Natural killer cell (primary cell): ENCODE results near the gene AGPAT2. TPM values are rescaled to one million over a fixed set of nuclear protein-coding genes. Genes with fewer than 3 reads are reported as not detected.

Experiments used
- ATAC-seq, 3 donors: fragments of 150-1000 bp in 2 of 3; fragments of 200-7000 bp in 1 of 3; cut with Tn5 transposase; 1 replicate in 1 of 3; 2 replicates in 2 of 3; pipeline ENCODE4 v1.10.0; 2021; ENCODE audit warnings: mild to moderate bottlenecking in 2 of 3, moderate library complexity in 2 of 3
- DNase-seq, 2 donors: peaks; one replicate each; pipeline versions ENCODE4 v3.0.0 to v3.0.0-alpha.2; 2013 to 2021; ENCODE audit warnings: mixed read lengths in 1 of 2
- H3K27ac ChIP-seq: one replicate; pipeline ENCODE4 v1.5.1; 2013; ENCODE audit warnings: mild to moderate bottlenecking, low read length
- H3K27me3 ChIP-seq: one replicate; pipeline ENCODE4 v1.6.1; 2013; ENCODE audit warnings: low read length; ENCODE audit not compliant: control insufficient read depth, insufficient read depth
- H3K36me3 ChIP-seq: one replicate; pipeline ENCODE4 v1.6.1; 2013; ENCODE audit warnings: low read length; ENCODE audit not compliant: control insufficient read depth, insufficient read depth
- H3K4me1 ChIP-seq: one replicate; pipeline ENCODE4 v1.6.1; 2013; ENCODE audit warnings: low read length; ENCODE audit not compliant: control insufficient read depth, insufficient read depth
- H3K4me3 ChIP-seq: one replicate; pipeline ENCODE4 v1.5.1; 2013; ENCODE audit warnings: low read length
- H3K9me3 ChIP-seq: one replicate; pipeline ENCODE4 v1.6.1; 2013; ENCODE audit warnings: low read length; ENCODE audit not compliant: control insufficient read depth, insufficient read depth
- H3K27ac Mint-ChIP-seq, 2 donors: one replicate each; pipeline ENCODE4 v1.8.0; 2022; ENCODE audit warnings: mild to moderate bottlenecking in 2 of 2, mixed read lengths in 2 of 2, moderate library complexity in 1 of 2
- H3K27me3 Mint-ChIP-seq, 2 donors: one replicate each; pipeline ENCODE4 v1.8.0; 2022; ENCODE audit warnings: low read depth in 2 of 2, mixed read lengths in 2 of 2
- H3K36me3 Mint-ChIP-seq: one replicate; pipeline ENCODE4 v1.8.0; 2022; ENCODE audit warnings: mixed read lengths
- H3K4me1 Mint-ChIP-seq, 2 donors: one replicate each; pipeline ENCODE4 v1.8.0; 2022; ENCODE audit warnings: mixed read lengths in 2 of 2
- H3K4me3 Mint-ChIP-seq: one replicate; pipeline ENCODE4 v1.8.0; 2022; ENCODE audit warnings: mild to moderate bottlenecking, moderate library complexity, mixed read lengths
- H3K9me3 Mint-ChIP-seq, 2 donors: one replicate each; pipeline ENCODE4 v1.8.0; 2022; ENCODE audit warnings: mixed read lengths in 2 of 2
- WGBS: methylation state at CpG from one replicate; pipeline ENCODE4 v1.1.7; 2013; ENCODE audit warnings: missing lambda C conversion rate; ENCODE audit not compliant: insufficient coverage; 5-methylcytosine and 5-hydroxymethylcytosine counted together
- intact Hi-C: fragments of 100-400 bp; cut with micrococcal nuclease; formaldehyde crosslinking; loops from one replicate; pipeline ENCODE4 v1.14.2; 2022
- total RNA-seq, 4 donors: library from RNA; stranded (reverse); fragments of 120-200 nt in 1 of 4; gene quantifications; one replicate each; pipeline versions ENCODE4 v1.2.3 to v1.2.4, GENCODE V29; 2013 to 2022
- TF ChIP-seq, protein P1 (sequence below): fragments of 200-600 bp; IDR thresholded peaks from one replicate; pipeline ENCODE4 v1.8.0; 2022; ENCODE audit warnings: antibody characterized with exemption

AGPAT2 gene
- total RNA-seq, 3 donors from 2014 or later (not counting 1 experiment from before 2014, with no cell fraction given): 10.3 to 19.4 (median 12.0) TPM

GRCh38 chr9:136728548-136729123 lies 41.4 kb upstream of the AGPAT2 start:
- Histone ChIP-seq H3K36me3 (peaks cover 21% of the 10 kb centered on the region), H3K4me1 (peaks cover 34% of the 10 kb centered on the region), H3K27me3 (no peaks in the 10 kb centered on the region), H3K27ac (no peak overlapping the region), H3K9me3 (no peaks in the 10 kb centered on the region), H3K4me3 (peak overlapping the region; percentile 38)
- intact Hi-C loops: no loop called here
- peak overlapping the region; percentile 68 for H3K4me3 Mint-ChIP-seq
- TF ChIP-seq, protein P1, sequence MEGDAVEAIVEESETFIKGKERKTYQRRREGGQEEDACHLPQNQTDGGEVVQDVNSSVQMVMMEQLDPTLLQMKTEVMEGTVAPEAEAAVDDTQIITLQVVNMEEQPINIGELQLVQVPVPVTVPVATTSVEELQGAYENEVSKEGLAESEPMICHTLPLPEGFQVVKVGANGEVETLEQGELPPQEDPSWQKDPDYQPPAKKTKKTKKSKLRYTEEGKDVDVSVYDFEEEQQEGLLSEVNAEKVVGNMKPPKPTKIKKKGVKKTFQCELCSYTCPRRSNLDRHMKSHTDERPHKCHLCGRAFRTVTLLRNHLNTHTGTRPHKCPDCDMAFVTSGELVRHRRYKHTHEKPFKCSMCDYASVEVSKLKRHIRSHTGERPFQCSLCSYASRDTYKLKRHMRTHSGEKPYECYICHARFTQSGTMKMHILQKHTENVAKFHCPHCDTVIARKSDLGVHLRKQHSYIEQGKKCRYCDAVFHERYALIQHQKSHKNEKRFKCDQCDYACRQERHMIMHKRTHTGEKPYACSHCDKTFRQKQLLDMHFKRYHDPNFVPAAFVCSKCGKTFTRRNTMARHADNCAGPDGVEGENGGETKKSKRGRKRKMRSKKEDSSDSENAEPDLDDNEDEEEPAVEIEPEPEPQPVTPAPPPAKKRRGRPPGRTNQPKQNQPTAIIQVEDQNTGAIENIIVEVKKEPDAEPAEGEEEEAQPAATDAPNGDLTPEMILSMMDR: no peak
- peak overlapping the region in 1 of 2 donors; percentile 89 for H3K27ac Mint-ChIP-seq
- DNase-seq (no peak), ATAC-seq (peak in 1 of 3 donors; percentile 3)
- H3K27me3 Mint-ChIP-seq: no peaks in the 10 kb centered on the region
- H3K9me3 Mint-ChIP-seq: no peaks in the 10 kb centered on the region
- H3K4me1 Mint-ChIP-seq: peaks cover 21 to 28% of the 10 kb centered on the region in 2 donors
- WGBS: 4% methylated on average over 53 of the region's 53 CpGs
- no peaks in the 10 kb centered on the region for H3K36me3 Mint-ChIP-seq

GRCh38 chr9:136728080-136728547 lies 40.9 kb upstream of the AGPAT2 start:
- DNase-seq (peak; percentile 93 to 95), ATAC-seq (peak; percentile 85 to 93 (median 88))
- Mint-ChIP-seq H3K4me3 (peak overlapping the region; percentile 76), H3K4me1 (peaks cover 21 to 29% of the 10 kb centered on the region in 2 donors), H3K9me3 (no peaks in the 10 kb centered on the region), H3K27me3 (no peaks in the 10 kb centered on the region), H3K36me3 (no peaks in the 10 kb centered on the region), H3K27ac (peak overlapping the region; percentile 81 to 89)
- Histone ChIP-seq H3K27me3 (no peaks in the 10 kb centered on the region), H3K27ac (no peak overlapping the region), H3K36me3 (peaks cover 26% of the 10 kb centered on the region), H3K4me3 (peak overlapping the region; percentile 67), H3K9me3 (no peaks in the 10 kb centered on the region), H3K4me1 (peaks cover 34% of the 10 kb centered on the region)
- intact Hi-C loops: no loop called here
- TF ChIP-seq, protein P1: peak; percentile 88
- under 1% methylated on average over 66 of the region's 66 CpGs for WGBS

GRCh38 chr9:136726631-136727191 lies 39.5 kb upstream of the AGPAT2 start:
- peak in 1 of 2 donors; percentile 74 for DNase-seq
- peak overlapping the region; percentile 81 to 89 for H3K27ac Mint-ChIP-seq
- intact Hi-C loops: loop anchor here (2.0 kb wide), 1 partner anchor 26 kb away; no protein-coding TSS in a partner anchor
- Histone ChIP-seq H3K27ac (no peak overlapping the region), H3K4me3 (peak overlapping the region; percentile 67), H3K4me1 (peaks cover 34% of the 10 kb centered on the region), H3K36me3 (peaks cover 36% of the 10 kb centered on the region), H3K9me3 (no peaks in the 10 kb centered on the region), H3K27me3 (no peaks in the 10 kb centered on the region)
- TF ChIP-seq, protein P1: peak; percentile 52
- 18% methylated on average over 18 of the region's 18 CpGs for WGBS
- H3K9me3 Mint-ChIP-seq: no peaks in the 10 kb centered on the region
- peak overlapping the region; percentile 94 for H3K4me3 Mint-ChIP-seq
- peak; percentile 26 to 58 (median 58) for ATAC-seq
- no peaks in the 10 kb centered on the region for H3K36me3 Mint-ChIP-seq
- no peaks in the 10 kb centered on the region for H3K27me3 Mint-ChIP-seq
- H3K4me1 Mint-ChIP-seq: peaks cover 21 to 29% of the 10 kb centered on the region in 2 donors
